GM21515 (cell line): ENCODE results near the gene ZBTB43.
"Not testable (repeated sequence)": the region's sequence is repeated elsewhere in the genome, so short reads cannot be mapped to it uniquely, and the experiment has no call there.

Experiments used
- ATAC-seq: cut with Tn5 transposase; IDR thresholded peaks from one replicate; pipeline ENCODE4 v1.9.1; 2021; ENCODE audit not compliant: unreplicated experiment

ZBTB43 gene, protein sequence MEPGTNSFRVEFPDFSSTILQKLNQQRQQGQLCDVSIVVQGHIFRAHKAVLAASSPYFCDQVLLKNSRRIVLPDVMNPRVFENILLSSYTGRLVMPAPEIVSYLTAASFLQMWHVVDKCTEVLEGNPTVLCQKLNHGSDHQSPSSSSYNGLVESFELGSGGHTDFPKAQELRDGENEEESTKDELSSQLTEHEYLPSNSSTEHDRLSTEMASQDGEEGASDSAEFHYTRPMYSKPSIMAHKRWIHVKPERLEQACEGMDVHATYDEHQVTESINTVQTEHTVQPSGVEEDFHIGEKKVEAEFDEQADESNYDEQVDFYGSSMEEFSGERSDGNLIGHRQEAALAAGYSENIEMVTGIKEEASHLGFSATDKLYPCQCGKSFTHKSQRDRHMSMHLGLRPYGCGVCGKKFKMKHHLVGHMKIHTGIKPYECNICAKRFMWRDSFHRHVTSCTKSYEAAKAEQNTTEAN

DNA sequence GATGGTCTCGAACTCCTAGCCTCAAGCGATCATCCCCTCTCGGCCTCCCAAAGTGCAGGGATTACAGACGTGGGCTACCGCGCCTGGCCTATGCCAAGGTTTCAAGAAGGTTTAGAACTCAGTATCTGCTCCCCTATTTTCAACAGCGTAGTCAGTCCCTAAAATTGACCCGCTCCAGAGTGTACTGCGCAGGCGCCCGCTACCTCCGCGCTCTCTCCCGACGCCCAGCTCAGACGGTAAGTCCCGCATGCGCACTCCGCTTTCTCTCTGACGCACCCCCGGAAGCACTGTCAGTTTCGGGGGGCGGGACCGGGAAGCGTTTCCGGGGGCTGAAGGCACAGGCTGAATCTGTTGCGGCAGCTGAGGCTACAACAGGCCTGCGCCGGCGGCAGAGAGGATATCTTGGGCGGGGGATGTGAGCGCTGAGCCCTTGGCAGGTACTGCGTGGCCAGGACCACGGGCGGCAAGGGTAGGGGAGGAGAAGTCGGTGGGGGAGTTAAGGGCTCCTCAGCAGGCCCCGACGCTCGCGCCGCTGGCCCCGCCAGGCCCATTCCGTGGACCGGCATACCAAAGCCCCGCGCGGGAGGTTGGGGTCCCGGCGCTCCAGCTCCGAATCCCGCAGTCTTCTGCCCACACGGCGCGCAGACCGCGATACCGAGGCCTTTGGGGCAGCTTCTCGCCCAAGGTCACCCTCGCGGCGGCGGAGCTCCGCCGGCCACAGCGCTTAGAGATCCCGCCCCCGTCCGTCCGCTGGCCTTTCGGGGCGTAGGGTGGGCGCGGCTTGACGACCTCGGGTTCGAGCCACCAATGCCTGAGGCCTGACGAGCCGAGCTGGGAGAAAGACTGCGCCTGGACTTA is at the start of gene ZBTB43:
Gene ZBTB43 (plus strand): TSS at position 345 of the 858 bp plus-strand sequence. CDS start 27,470 bp downstream, outside the sequence.
- ATAC-seq, result peak; percentile 67

DNA sequence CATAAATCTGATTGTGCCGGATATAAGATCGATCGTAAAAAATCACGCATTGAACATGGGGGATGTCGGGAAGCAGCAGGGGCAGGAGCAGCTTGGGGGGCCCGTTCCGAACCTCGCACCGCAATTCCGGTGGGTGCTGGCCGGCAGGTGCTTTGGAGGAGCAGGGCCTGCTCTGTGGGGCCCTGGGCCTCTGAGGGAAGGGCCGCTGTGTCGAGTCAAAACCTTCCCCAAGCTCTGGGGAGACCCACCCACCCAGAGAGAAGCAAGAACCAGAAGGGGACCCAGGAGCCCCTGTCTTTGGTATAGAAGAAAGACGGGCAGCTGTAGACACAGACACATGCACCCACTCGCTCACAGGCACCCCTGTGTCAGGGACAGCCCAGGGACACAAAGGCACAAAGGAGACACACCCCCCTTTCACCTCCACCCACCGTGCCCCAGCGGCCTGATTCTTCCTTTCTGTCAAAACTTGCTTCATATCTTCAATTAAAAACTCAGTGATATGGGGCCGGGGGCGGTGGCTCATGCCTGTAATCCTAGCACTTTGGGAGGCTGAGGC is 49.4 kb upstream of the ZBTB43 start:
- ATAC-seq, result no peak

DNA sequence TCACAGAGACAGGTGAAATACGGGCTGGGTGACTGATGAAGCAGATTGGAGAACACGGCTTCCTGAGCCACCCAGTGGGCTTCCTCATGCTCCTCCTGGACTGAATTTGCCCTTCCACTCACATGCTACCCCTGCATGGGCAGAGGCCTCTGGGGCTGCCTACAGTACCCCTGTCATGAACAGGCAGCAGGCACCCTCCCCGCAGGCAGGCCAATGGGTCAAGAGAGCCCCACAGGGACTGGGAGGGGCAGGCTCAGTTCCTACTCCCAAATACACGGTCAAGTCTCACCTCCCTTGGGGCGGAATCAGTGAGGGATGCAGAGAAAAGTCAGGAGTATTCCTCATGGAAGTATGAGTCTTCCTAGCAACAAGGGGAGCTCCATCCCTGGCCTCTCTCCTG is 48.6 kb upstream of the ZBTB43 start:
- ATAC-seq, result no peak

DNA sequence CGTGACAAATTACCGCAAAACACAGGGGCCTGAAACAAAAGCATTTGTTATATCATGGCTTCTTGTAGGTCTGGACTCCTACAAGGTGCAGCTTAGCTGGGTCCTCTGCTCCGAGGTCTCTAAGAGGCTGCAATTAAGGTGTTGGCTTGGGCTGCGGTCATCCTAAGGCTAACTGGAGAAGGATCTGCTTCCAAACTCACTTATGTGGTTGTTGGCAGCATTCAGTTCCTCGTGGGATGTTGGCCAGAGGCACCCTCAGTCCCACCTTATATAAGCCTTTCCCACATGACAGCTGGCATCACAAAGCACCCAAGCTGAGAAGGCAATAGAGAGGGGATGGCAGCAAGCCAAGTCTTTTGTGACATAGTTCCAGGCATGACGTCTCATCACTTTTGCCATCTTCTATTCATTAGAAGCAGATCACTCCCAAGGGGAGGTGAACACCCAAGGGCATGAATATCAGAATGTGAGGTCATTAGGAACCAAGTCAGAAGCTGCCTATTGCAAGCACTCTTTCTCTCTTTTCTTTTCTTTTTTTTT is 47.9 kb upstream of the ZBTB43 start:
- ATAC-seq, result no peak

DNA sequence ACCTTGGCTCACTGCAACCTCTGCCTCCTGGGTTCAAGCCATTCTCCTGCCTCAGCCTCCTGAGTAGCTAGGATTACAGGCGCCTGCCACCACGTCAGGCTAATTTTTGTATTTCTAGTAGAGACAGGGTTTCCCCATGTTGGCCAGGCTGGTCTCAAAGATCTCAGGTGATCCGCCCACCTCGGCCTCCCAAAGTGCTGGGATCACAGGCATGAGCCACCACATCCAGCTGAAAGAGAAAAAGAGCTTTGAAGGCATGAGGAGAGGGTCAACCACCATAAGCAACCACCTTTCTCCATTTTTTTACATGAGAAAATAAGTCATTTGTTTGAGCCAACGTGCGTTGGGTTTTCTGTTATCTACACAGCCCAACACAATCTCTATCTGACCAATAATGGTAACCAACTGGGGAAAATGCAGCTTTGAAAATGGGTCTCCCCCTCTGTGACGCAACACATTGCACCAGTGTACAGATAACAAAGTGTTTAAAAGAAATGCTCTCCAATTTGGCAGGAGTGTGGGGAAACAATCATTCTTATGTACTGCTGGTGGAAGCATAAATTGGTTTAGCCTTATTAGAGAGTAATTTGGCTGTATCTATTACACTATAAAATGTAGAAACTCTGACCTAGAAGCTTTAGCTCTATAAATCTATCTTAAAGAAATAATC is 45.8 kb upstream of the ZBTB43 start:
- ATAC-seq, result no peak

DNA sequence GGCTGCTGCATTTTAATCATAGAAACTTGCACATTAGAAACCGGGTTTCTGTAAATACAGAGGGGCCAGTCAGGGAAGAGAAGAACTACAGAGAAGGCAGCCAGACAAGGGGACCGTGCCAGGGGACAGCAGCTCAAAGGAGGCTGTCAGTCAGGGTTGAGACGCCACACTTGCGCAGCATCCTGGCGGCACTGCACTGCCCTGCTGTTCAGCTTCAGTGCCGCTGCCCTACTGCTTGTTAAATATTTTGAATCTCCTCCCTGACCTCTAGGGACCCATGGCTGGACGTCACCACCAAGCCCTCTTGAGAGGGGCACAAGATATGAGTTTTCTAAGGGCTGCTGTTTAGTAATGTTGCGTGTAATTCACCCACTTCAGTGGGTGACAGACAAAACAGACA is 43.6 kb upstream of the ZBTB43 start:
- ATAC-seq, result no peak

DNA sequence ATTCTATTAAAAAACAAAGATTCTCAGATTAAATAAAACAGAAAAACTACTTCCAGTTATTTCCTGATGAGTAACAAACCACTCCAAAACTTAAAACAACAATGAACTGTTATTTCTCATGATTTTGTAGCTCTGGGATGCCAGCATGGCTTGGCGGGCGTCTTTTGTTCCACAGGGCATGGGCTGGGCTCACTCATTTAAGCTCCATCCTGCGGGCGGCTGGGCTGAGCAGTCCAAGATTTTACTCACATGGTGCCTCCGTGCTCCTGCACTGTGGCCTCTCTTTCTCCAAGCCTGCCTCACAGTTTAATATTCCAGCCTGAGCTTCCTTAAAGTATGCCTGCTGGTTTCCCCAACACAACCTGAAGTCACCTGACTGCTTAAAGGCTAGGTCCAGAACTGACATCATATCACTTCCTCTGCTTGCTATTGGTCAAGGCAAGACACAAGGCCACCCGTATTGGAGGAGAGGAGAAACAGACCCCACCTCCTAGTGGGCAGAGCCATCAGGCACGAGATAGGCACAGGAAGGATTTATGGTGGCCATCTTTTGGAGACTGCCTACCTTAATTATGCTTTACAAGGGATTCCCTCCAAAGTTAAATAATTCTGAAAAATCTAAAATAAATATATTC is 41.6 kb upstream of the ZBTB43 start:
- ATAC-seq, result no peak

DNA sequence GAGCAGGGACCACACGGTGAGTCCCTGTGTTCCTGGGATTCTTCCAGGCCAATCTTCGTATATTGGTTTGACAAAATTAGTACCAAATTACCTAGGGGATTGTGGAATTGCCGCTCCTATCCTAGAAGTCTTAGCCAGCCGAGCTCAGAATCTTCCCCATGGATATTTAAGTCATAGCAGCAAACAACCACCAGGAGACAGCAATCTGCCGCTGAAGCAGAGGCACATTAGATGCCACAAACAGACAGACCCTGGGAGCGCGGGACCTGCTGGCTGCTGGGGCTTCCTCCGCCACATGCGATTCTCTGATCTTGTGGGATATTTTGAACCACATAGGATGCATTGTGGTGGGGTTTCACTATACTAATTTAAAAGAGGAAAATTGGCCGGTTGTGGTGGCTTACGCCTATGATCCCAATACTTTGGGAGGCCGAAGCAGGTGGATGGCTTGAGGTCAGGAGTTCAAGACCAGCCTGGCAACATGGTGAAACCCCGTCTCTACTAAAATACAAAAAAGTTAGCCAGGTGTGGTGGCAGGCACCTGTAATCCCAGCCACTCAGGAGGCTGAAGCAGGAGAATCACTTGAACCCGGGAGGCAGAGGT is 31.7 kb upstream of the ZBTB43 start:
- no peak for ATAC-seq

DNA sequence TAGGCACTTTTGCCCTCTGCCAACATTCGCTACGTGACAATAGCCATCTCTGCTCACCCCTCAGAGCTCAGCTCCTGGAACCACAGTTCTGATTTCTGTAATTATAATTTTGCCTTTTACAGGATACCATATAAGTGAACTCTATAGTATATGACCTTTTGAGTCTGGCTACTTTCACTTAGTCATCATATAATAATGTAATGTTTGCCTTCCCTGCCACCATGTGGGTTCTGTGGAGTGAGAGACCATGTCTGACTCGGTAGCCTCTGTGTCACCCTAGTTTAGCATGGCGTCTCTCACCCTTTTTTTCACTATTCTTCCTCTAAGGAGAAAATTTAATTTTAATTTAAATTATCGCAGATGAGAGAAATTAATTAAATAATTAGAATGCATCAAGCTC is 28.9 kb upstream of the ZBTB43 start:
- ATAC-seq, result no peak

DNA sequence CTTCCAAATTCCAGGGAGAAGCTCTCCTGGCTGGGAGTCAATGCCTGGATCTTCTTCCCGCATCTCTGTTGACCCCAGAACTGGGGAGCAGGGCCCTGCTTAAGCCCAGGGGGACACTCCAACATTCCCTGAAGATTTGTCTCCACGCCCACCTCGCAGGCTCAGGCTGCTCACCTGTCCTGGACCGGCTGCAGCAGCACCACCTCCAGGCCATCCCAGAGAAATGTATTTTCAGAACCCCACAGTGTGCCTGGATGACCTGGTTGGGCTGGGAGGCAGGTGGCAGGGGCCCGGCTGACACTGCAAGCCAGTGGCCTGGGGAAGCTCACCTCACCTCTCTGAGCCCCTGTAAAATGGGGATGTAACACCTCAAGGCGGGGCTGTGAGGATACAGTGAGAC is 27.1 kb upstream of the ZBTB43 start:
- ATAC-seq, result no peak

DNA sequence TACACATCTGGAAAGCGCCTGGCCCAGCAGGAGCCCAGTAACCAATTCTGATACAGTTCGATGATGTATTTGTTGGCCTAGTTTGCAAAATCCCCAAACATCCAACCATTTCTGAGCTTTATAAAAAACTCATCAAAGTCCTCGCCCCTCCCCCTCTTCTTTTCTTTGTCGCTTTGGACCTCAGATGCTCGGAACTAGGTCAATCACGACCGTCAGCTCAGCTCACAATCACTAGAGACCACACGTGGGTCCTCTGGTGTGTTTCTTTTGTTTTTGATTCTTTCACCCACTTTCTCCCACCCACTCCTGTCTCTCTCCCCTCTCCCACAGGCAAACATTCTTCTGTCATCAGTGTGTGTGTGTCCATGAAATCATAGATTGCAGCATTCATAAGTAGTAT is 26.7 kb upstream of the ZBTB43 start:
- no peak for ATAC-seq

DNA sequence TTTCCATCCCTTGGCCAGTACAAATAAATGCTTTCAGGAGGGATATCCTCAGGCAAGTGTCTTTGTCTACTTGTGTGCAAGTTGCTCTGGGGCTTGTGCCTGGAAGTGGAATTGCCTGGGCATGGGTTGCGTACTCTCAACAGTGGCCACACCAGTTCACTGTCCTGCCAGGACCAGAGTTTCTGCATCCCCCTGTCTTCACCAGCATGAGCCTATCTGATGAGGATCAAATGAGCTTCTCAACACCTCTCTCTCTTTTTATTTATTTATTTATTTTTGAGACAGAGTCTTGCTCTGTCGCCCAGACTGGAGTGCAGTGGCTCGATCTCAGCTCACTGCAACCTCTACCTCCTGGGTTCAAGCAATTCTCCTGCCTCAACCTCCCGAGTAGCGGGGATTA is 26.1 kb upstream of the ZBTB43 start:
- not testable (repeated sequence) for ATAC-seq

DNA sequence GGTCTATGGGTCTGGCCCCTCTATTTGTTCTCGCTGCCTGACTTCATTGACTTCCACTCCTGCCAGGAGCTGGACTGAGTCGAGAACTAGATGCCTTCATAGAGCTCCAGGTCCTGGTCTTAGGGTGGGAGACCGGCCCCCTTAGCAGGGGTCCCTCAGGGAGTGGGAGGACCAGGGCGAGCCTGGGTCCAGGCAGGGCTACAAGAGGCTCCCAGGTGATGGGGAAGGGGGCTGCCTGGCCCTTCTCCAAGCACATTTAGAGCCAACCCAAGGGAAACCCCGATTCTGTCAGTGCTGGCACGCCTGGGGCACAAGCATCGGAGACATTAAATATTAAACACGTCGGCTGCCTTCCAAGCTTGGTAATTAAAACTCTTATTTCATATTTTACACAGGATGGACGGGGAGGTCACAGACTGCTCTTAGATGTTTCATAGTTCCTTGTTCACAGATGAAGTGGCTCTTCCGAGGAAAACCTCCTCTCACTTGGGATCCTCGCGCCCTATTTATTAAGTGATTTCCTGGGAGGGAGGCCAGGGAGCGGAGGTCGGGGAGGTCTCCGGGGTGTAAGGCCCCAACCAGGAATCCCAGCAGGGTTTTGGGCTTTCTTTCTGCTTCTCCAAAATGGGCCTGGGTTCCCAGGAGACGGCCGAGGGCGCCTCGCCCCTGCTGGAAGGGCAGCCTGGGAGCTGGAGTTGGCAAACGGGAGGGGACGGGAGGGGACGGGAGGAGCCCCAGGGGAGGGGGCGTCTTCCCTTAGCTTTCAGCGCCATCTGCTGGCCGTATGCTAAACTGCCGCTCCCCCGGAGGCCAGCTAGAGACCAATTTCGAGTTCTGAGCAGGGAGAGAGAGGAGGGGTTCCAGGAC is 23.4 kb upstream of the ZBTB43 start:
- no peak for ATAC-seq

DNA sequence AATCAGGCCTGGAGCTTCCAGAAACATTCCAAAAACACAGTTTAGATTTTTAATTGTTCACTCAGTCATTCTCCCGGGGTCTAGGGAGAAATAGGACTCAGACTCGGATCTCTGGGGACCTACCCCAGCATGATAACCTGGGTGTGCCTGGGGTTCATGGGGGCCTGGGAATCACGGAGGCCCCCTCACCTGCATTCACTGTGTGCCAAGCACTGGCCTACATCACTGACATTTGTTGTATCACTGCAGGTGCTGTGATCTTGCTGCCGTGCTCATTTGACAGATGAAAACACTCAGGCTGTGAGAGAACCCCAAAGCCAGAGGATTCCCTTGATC is 22.8 kb upstream of the ZBTB43 start:
- no peak for ATAC-seq

DNA sequence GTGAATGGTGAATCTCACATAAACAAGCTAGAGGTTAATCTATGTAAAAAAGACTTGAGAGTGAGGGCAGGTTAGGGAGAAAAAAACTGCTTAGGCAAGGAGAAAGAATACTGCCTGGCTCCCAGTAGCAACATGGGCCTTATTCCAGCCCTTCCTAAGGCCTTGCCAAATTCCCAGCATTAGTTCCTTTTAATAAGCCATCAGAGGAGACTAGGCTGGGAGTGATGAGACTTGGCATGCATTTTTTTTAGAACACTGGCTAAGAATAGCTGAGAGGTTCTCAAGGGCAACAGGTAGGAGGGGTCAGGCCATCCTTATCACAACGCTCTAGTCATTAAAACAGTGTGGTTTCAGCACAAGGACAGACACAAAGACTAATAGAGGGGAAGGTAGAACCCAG is 20.9 kb upstream of the ZBTB43 start:
- no peak for ATAC-seq

DNA sequence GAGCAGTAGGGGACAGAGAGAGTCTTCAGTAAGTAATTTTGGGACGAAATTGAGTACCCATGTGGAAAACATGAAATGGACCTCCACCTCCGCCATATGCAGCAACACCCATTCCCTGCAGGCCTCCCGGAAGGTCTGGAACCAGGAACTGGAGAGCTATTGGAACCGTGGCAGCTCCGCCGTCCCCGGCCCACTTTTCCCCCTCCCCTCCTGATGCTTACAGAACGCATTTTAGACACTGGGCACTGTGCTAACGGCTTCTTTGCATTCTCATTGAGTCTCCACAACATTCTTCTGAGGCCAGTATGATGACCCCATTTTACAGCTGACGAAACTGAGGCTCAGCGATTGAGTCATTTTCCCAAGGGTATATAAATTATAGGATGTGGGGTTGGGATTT is 20.4 kb upstream of the ZBTB43 start:
- no peak for ATAC-seq

DNA sequence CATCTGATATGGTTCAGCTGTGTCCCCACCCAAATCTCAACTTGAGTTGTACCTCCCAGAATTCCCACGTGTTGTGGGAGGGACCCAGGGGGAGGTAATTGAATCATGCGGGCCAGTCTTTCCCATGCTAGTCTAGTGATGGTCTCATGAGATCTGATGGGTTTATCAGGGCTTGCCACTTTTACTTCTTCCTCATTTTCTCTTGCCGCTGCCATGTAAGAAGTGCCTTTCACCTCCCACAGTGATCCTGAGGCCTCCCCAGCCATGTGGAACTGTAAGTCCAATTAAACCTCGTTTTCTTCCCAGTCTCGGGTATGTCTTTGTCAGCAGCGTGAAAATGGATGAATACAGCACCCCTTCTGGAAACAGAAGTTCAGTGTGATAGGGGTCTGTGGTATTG is 20.0 kb upstream of the ZBTB43 start:
- ATAC-seq, result not testable (repeated sequence)

DNA sequence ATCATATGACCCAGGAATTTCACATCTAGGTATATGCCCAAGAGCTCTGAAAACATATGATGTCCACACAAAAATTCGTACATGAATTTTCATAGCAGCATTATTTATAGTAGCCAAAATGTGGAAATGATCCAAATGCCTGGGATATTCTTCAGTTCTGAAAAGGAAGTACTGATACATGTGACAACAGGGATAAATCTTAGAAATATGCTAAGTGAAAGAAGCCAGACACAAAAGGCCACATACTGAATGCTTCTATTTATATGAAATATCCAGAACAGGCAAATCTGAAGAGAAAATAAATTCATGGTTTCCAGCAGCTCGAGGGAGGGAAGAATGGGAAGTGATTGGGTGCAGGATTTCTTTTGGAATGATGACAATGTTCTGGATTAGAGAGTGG is 16.8 kb upstream of the ZBTB43 start:
- ATAC-seq, result no peak

DNA sequence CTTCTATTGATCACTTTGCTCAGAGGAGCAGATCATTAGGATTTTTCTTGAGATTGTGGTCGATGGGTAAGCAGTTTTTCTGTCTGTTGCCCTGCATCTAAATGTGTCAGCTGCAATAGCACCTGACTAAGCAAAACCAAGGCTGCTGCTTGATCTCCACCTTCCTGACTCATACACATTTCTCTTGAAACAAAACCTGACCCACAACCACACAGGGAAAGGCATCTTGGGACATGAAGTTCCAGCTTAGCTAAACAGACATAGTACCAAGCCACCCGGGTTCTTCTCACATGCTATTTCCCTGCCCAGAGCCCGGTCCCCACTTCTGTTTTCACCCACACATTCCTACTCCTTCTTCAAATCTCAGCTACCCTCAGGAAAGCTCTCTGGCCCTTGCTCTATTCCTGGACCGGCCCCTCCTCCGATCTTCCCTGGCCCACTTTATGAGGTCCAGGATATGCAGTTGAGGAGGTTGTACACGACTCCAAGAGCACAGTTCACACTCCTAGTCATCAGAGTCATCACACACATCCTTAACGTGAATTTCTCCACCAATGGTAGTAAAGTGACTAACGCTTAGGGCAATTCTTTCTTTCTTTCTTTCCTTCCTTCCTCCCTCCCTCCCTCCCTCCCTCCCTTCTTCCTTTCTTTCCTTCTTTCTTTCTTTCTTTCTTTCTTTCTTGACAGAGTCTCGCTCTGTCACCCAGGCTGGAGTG is 16.0 kb upstream of the ZBTB43 start:
- no peak for ATAC-seq
